ENCODE results near the gene CTSZ. TPM values are rescaled to one million over a fixed set of nuclear protein-coding genes. Genes with fewer than 3 reads are reported as not detected.

Gene CTSZ
- total RNA-seq, 2 experiments from 2014 or later: 14.7 to 17.7 TPM

DNA sequence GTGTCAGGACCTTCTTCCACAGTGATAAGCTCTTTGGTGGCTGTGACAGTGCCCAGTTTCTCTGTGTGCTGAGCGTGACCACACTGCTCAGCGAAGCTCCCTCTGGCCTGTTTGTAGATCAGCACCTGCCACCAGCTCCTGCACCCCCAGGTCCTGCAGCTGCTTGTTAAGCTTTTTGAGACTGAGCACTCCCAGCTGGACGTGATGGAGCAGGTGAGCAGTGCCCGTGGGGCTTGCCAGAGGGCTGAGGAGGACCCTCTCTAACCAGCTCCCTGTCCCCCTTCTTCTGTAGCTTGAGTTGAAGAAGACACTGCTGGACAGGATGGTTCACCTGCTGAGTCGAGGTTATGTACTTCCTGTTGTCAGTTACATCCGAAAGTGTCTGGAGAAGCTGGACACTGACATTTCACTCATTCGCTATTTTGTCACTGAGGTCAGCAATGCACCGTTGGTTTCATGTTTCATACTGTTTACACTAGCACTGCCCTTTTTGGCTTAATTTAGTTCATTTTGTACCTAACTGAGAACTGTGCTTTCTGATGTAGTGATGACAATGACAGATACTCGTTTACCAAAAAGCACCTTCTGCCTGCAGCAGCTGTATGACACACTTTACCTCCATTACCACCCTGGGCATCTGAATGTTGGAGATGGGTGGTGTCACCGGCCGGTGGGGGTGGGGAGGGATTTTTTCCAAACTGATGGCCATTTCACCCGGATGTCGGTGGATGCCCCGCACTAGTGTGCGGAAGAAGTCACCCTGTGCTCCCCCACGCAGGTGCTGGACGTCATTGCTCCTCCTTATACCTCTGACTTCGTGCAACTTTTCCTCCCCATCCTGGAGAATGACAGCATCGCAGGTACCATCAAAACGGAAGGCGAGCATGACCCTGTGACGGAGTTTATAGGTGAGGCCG lies 13.5 kb downstream of the CTSZ start:
- Mint-ChIP-seq H3K4me3 (no peak overlapping the region), H3K36me3 (ENCODE audit: low read depth) (peaks cover 90% of the 10 kb centered on the region), H3K27me3 (no peaks in the 10 kb centered on the region), H3K4me1 (ENCODE audit: low read depth) (peaks cover 7% of the 10 kb centered on the region), H3K9me3 (no peaks in the 10 kb centered on the region), H3K27ac (no peak overlapping the region)
- ChIA-PET CTCF (no interaction called here), POLR2A (interaction anchor here (0.8 kb wide), 1 partner anchor 407 kb away, joined by 3 read pairs; no protein-coding TSS in a partner anchor)
- Histone ChIP-seq H3K27me3 (ENCODE audit: control insufficient read depth in 1 of 2, insufficient read depth in 2 of 2, low read length in 2 of 2) (no peaks in the 10 kb centered on the region), H3K9me3 (ENCODE audit: control insufficient read depth in 1 of 2, insufficient read depth in 1 of 2, low read length in 2 of 2) (no peaks in the 10 kb centered on the region), H3K36me3 (ENCODE audit: insufficient read depth, low read length) (peaks cover 83% of the 10 kb centered on the region), H3K27ac (ENCODE audit: low read depth in 1 of 2, low read length in 2 of 2) (no peak overlapping the region), H3K4me3 (ENCODE audit: low read length) (no peak overlapping the region), H3K4me1 (ENCODE audit: insufficient read depth, low read length) (no peaks in the 10 kb centered on the region)
- TF ChIP-seq, protein P1, sequence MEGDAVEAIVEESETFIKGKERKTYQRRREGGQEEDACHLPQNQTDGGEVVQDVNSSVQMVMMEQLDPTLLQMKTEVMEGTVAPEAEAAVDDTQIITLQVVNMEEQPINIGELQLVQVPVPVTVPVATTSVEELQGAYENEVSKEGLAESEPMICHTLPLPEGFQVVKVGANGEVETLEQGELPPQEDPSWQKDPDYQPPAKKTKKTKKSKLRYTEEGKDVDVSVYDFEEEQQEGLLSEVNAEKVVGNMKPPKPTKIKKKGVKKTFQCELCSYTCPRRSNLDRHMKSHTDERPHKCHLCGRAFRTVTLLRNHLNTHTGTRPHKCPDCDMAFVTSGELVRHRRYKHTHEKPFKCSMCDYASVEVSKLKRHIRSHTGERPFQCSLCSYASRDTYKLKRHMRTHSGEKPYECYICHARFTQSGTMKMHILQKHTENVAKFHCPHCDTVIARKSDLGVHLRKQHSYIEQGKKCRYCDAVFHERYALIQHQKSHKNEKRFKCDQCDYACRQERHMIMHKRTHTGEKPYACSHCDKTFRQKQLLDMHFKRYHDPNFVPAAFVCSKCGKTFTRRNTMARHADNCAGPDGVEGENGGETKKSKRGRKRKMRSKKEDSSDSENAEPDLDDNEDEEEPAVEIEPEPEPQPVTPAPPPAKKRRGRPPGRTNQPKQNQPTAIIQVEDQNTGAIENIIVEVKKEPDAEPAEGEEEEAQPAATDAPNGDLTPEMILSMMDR (IDR thresholded peaks at IDR 0.05): no peak
- intact Hi-C loops (cut with DNase I, micrococcal nuclease): no loop called here
- ATAC-seq (ENCODE audit: poor library complexity) (no peak), DNase-seq (no peak)

DNA sequence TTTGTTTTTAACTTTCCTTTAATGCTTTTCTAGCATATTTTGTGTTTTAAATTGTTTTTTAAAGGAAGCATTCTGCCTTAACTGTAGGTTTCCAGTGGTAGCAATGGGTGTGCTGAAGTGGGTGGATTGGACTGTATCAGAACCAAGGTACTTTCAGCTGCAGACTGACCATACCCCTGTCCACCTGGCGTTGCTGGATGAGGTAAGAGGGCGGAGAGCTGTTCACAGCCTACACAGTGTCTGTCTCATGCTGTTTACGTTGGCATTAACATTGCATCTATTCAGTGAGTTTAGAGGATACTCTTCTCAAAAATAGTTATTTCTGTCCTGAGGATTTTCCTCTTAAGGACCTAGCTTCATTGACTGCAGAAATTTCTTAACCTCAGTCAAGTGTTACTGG lies 14.1 kb downstream of the CTSZ start:
- peaks cover 90% of the 10 kb centered on the region for H3K36me3 ChIP-seq (ENCODE audit: insufficient read depth, low read length)
- intact Hi-C loops (cut with DNase I, micrococcal nuclease): no loop called here
- peaks cover 7% of the 10 kb centered on the region for H3K4me1 Mint-ChIP-seq (ENCODE audit: low read depth)
- H3K4me3 ChIP-seq (ENCODE audit: low read length): no peak overlapping the region
- H3K27ac Mint-ChIP-seq: no peak overlapping the region
- no peaks in the 10 kb centered on the region for H3K9me3 Mint-ChIP-seq
- H3K36me3 Mint-ChIP-seq (ENCODE audit: low read depth): peaks cover 95% of the 10 kb centered on the region
- H3K4me3 Mint-ChIP-seq: no peak overlapping the region
- H3K4me1 ChIP-seq (ENCODE audit: insufficient read depth, low read length): no peaks in the 10 kb centered on the region
- ATAC-seq (ENCODE audit: poor library complexity) (no peak), DNase-seq (no peak)
- H3K27me3 ChIP-seq (ENCODE audit: control insufficient read depth in 1 of 2, insufficient read depth in 2 of 2, low read length in 2 of 2): no peaks in the 10 kb centered on the region
- CTCF ChIA-PET: no interaction called here
- TF ChIP-seq, protein P1 (IDR thresholded peaks at IDR 0.05): no peak
- H3K9me3 ChIP-seq (ENCODE audit: control insufficient read depth in 1 of 2, insufficient read depth in 1 of 2, low read length in 2 of 2): no peaks in the 10 kb centered on the region
- no peaks in the 10 kb centered on the region for H3K27me3 Mint-ChIP-seq
- H3K27ac ChIP-seq (ENCODE audit: low read depth in 1 of 2, low read length in 2 of 2): no peak overlapping the region
- POLR2A ChIA-PET: interaction anchor here (1.5 kb wide), 1 partner anchor 104 kb away, joined by 3 read pairs; no protein-coding TSS in a partner anchor

DNA sequence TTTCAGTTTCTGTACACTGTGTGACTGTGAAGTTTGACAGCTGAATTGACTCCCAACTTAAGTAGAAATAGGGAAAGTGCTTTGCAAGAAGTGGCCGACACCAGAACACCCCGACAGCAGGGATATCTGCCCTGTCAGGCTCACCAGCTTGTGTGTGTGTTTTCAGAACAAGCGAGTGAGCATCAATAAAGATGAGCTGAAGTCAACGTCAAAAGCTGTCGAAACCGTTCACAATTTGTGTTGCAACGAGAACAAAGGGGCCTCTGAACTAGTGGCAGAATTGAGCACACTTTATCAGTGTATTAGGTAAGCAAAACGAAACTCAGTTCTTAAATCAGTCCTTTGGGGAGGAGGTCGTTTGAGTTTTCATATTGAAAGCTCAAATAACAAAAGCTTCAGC lies 15.3 kb downstream of the CTSZ start:
- intact Hi-C loops (cut with DNase I, micrococcal nuclease): no loop called here
- no peak overlapping the region for H3K27ac ChIP-seq (ENCODE audit: low read depth in 1 of 2, low read length in 2 of 2)
- TF ChIP-seq, protein P1 (IDR thresholded peaks at IDR 0.05): no peak
- no peak overlapping the region for H3K4me3 ChIP-seq (ENCODE audit: low read length)
- peaks cover 95% of the 10 kb centered on the region for H3K36me3 ChIP-seq (ENCODE audit: insufficient read depth, low read length)
- no peak for ATAC-seq (ENCODE audit: poor library complexity)
- H3K36me3 Mint-ChIP-seq (ENCODE audit: low read depth): peaks cover 95% of the 10 kb centered on the region
- H3K4me1 Mint-ChIP-seq (ENCODE audit: low read depth): peaks cover 7% of the 10 kb centered on the region
- no peaks in the 10 kb centered on the region for H3K27me3 Mint-ChIP-seq
- no peaks in the 10 kb centered on the region for H3K4me1 ChIP-seq (ENCODE audit: insufficient read depth, low read length)
- DNase-seq: no peak
- POLR2A ChIA-PET: interaction anchor here (1.5 kb wide), 1 partner anchor 103 kb away, joined by 3 read pairs; no protein-coding TSS in a partner anchor
- H3K4me3 Mint-ChIP-seq: no peak overlapping the region
- H3K27me3 ChIP-seq (ENCODE audit: control insufficient read depth in 1 of 2, insufficient read depth in 2 of 2, low read length in 2 of 2): no peaks in the 10 kb centered on the region
- no peaks in the 10 kb centered on the region for H3K9me3 ChIP-seq (ENCODE audit: control insufficient read depth in 1 of 2, insufficient read depth in 1 of 2, low read length in 2 of 2)
- no peaks in the 10 kb centered on the region for H3K9me3 Mint-ChIP-seq
- CTCF ChIA-PET: no interaction called here
- no peak overlapping the region for H3K27ac Mint-ChIP-seq
